Pancreas (tissue), 10 donors: Measurements from ENCODE around the gene PTPRG. TPM values are rescaled to one million over a fixed set of nuclear protein-coding genes. Genes with fewer than 3 reads are reported as not detected.

Source experiments
- ATAC-seq, 4 donors: fragments of 200-7000 bp; cut with Tn5 transposase; one replicate each; pipeline versions ENCODE4 v1.8.0 to v1.9.1; 2020; ENCODE audit warnings: mild to moderate bottlenecking in 4 of 4, moderate library complexity in 4 of 4
- DNase-seq, 6 donors: peaks; one replicate each; pipeline ENCODE4 v3.0.0-alpha.2; 2020
- FAIRE-seq: peaks from 2 replicates; lab custom pipeline; 2012; peaks lifted over from hg19 to GRCh38; lab: Jason Lieb, UNC
- H3K27ac ChIP-seq, 4 donors: fragments of 200-600 bp; sonication (generic); 1 replicate in 3 of 4; 2 replicates in 1 of 4; pipeline versions ENCODE4 v1.5.0 to v1.8.0; 2020
- H3K27me3 ChIP-seq, 4 donors: fragments of 200-600 bp; one replicate each; pipeline ENCODE4 v1.8.0; 2021
- H3K36me3 ChIP-seq, 3 donors: fragments of 200-600 bp; sonication (generic) in 1 of 3; one replicate each; pipeline versions ENCODE4 v1.5.0 to v1.8.0; 2020 to 2021
- H3K4me1 ChIP-seq, 3 donors: fragments of 200-600 bp; one replicate each; pipeline ENCODE4 v1.8.0; 2021
- H3K4me3 ChIP-seq, 4 donors: fragments of 200-600 bp; sonication (generic) in 2 of 4; one replicate each; pipeline versions ENCODE4 v1.5.0 to v1.8.0; 2020 to 2021
- H3K9me3 ChIP-seq, 4 donors: fragments of 200-600 bp; one replicate each; pipeline ENCODE4 v1.8.0; 2021
- CTCF ChIP-seq, 4 donors: fragments of 200-600 bp; sonication (generic) in 3 of 4; IDR thresholded peaks; one replicate each; pipeline versions ENCODE4 v1.5.0 to v1.8.0; 2021; ENCODE audit warnings: antibody characterized with exemption in 4 of 4
- WGBS, 2 donors: extraction: QIAGEN DNeasy Blood & Tissue Kit; methylation state at CpG; one replicate each; pipeline ENCODE4 v1.1.7; 2013; 5-methylcytosine and 5-hydroxymethylcytosine counted together
- intact Hi-C, 3 donors: fragments of 100-400 bp; cut with DNase I; formaldehyde crosslinking; loops; one replicate each; pipeline versions ENCODE4 v1.11.1 to v1.14.2; 2022
- polyA plus RNA-seq, 2 donors: library from polyadenylated mRNA; stranded (reverse); fragments of 200-250 nt; gene quantifications; one replicate each; pipeline ENCODE4 v1.2.3, GENCODE V29; 2013
- total RNA-seq, 6 donors: library from RNA; stranded (reverse); fragmentation: NEBNext Ultra II Directional in 4 of 6; extraction: Animal tissue kit (Norgen Biotek cat#: 25700) in 4 of 6; gene quantifications; one replicate each; pipeline versions ENCODE4 v1.2.1 to v1.2.4, GENCODE V29; 2021 to 2023
- donor health status: healthy with polysubstance abuse.
- donor health status: DM: no; HTN: no; CAD: no; lungs with moderate emphysema.
- donor health status: DM: no; HTN: no; CAD: no.
- donor health status: control.
- donor health status: control.
- donor health status: Bipolar disorder and iron deficiency.
- donor health status: DM: yes; HTN: yes; CAD: no.
- donor health status: DM: no; HTN: no; CAD: no.
- donor health status: DM: no; HTN: no; CAD: no.
- donor health status: DM: yes; HTN: yes; CAD: no.

Gene PTPRG
- total and polyA plus RNA-seq, 8 donors, result 2.8 to 20.5 (median 9.5) TPM

- H3K9me3 ChIP-seq, result no peaks in the 10 kb centered on the region
- peaks cover 0 to 25% (median 11%) of the 10 kb centered on the region in 3 donors for H3K4me1 ChIP-seq
- TF ChIP-seq CTCF (IDR thresholded peaks at IDR 0.05), result no peak
- no peaks in the 10 kb centered on the region for H3K36me3 ChIP-seq
- ATAC-seq (peak in 3 of 4 donors; percentile 47 to 72 (median 62)), DNase-seq (peak in 4 of 6 donors; percentile 5 to 30 (median 18)), FAIRE-seq (no peak)
- intact Hi-C loops, result no loop called here
- H3K27me3 ChIP-seq, result no peaks in the 10 kb centered on the region
- 33 to 39% methylated on average over 5 of the region's 5 CpGs for WGBS, 2 donors
- H3K4me3 ChIP-seq, result no peak overlapping the region
- H3K27ac ChIP-seq, result no peak overlapping the region
Observed at GRCh38 chr3:61808526-61808925, 247.2 kb downstream of the PTPRG start.

GRCh38 chr3:61808999-61809398 lies 247.6 kb downstream of the PTPRG start:
- FAIRE-seq, result no peak
- H3K36me3 ChIP-seq, result no peaks in the 10 kb centered on the region
- H3K4me1 ChIP-seq, result peaks cover 0 to 25% (median 11%) of the 10 kb centered on the region in 3 donors
- H3K9me3 ChIP-seq, result no peaks in the 10 kb centered on the region
- ATAC-seq, result no peak
- no peak for DNase-seq
- no peaks in the 10 kb centered on the region for H3K27me3 ChIP-seq
- no peak for TF ChIP-seq CTCF (IDR thresholded peaks at IDR 0.05)
- H3K27ac ChIP-seq, result no peak overlapping the region
- WGBS, 2 donors, result 26 to 72% methylated on average over 1 of the region's 1 CpG
- intact Hi-C loops, result no loop called here
- H3K4me3 ChIP-seq, result no peak overlapping the region

- Histone ChIP-seq H3K27ac (no peak overlapping the region), H3K36me3 (no peaks in the 10 kb centered on the region), H3K4me1 (peaks cover 0 to 25% (median 11%) of the 10 kb centered on the region in 3 donors), H3K9me3 (no peaks in the 10 kb centered on the region), H3K27me3 (no peaks in the 10 kb centered on the region), H3K4me3 (no peak overlapping the region)
- ATAC-seq (peak in 3 of 4 donors; percentile 33 to 64 (median 47)), FAIRE-seq (no peak), DNase-seq (peak in 1 of 6 donors; percentile 15)
- 43 to 45% methylated on average over 1 of the region's 1 CpG for WGBS, 2 donors
- TF ChIP-seq CTCF (IDR thresholded peaks at IDR 0.05), result no peak
- intact Hi-C loops, result no loop called here
Observed at GRCh38 chr3:61809879-61810278, 248.5 kb downstream of the PTPRG start.

- 85 to 89% methylated on average over 1 of the region's 1 CpG for WGBS, 2 donors
- intact Hi-C loops, result no loop called here
- FAIRE-seq (no peak), DNase-seq (no peak), ATAC-seq (no peak)
- no peak overlapping the region for H3K4me3 ChIP-seq
- no peaks in the 10 kb centered on the region for H3K27me3 ChIP-seq
- H3K27ac ChIP-seq, result no peak overlapping the region
- no peaks in the 10 kb centered on the region for H3K36me3 ChIP-seq
- H3K4me1 ChIP-seq, result peaks cover 0 to 25% (median 11%) of the 10 kb centered on the region in 3 donors
- TF ChIP-seq CTCF (IDR thresholded peaks at IDR 0.05), result no peak
- no peaks in the 10 kb centered on the region for H3K9me3 ChIP-seq
Observed at GRCh38 chr3:61810953-61811497, 249.7 kb downstream of the PTPRG start.

- H3K4me3 ChIP-seq, result no peak overlapping the region
- ATAC-seq, result no peak
- H3K9me3 ChIP-seq, result no peaks in the 10 kb centered on the region
- TF ChIP-seq CTCF (IDR thresholded peaks at IDR 0.05), result no peak
- intact Hi-C loops, result no loop called here
- no peak for DNase-seq
- WGBS, 2 donors, result 80 to 81% methylated on average over 3 of the region's 3 CpGs
- no peaks in the 10 kb centered on the region for H3K36me3 ChIP-seq
- no peak for FAIRE-seq
- no peaks in the 10 kb centered on the region for H3K27me3 ChIP-seq
- H3K27ac ChIP-seq, result no peak overlapping the region
- peaks cover 0 to 25% (median 11%) of the 10 kb centered on the region in 3 donors for H3K4me1 ChIP-seq
Observed at GRCh38 chr3:61811652-61812051, 250.3 kb downstream of the PTPRG start.
